ENCODE results near the gene FOXP1. TPM values are rescaled to one million over a fixed set of nuclear protein-coding genes. Genes with fewer than 3 reads are reported as not detected.
A peak's percentile ranks its signal among the peaks of the same experiment; 100 is the strongest.

Gene FOXP1
- total and polyA plus RNA-seq, 2 donors (not counting 1 experiment from before 2014, with no cell fraction given) = 91.1 to 508 TPM

GRCh38 chr3:70989174-70989573 lies 594.4 kb downstream of the FOXP1 start:
- ATAC-seq (ENCODE audit: low read depth) (no peak), DNase-seq (no peak)
- Mint-ChIP-seq H3K4me1 (peaks cover 26% of the 10 kb centered on the region), H3K27ac (no peak overlapping the region), H3K4me3 (no peak overlapping the region), H3K9me3 (ENCODE audit: insufficient read depth) (no peaks in the 10 kb centered on the region), H3K27me3 (no peaks in the 10 kb centered on the region)
- Histone ChIP-seq H3K79me2 (ENCODE audit: control insufficient read depth, insufficient read depth, low read length) (peaks cover 67% of the 10 kb centered on the region), H2AFZ (ENCODE audit: insufficient read depth, low read depth, low read length, poor library complexity, severe bottlenecking) (no peak overlapping the region), H3K9ac (ENCODE audit: low read length) (no peak overlapping the region), H3K4me1 (ENCODE audit: control insufficient read depth in 2 of 2, insufficient read depth in 2 of 2, low read length in 2 of 2) (peaks cover 10 to 11% of the 10 kb centered on the region in 2 donors), H3K36me3 (replicated peaks in 1 of 2; ENCODE audit: control extremely low read depth in 1 of 2, control insufficient read depth in 1 of 2, extremely low read depth in 1 of 2, insufficient read depth in 2 of 2, low read length in 1 of 2) (peaks cover 19 to 85% of the 10 kb centered on the region in 2 experiments), H4K20me1 (ENCODE audit: control insufficient read depth, insufficient read depth, low read length, poor library complexity, severe bottlenecking) (peaks cover 79% of the 10 kb centered on the region), H3K27ac (ENCODE audit: low read length in 2 of 2) (peak overlapping the region in 1 of 2 donors; percentile 46), H3K4me3 (ENCODE audit: control extremely low read depth in 1 of 5, extremely low read depth in 1 of 5, insufficient read depth in 1 of 5, low read depth in 2 of 5, low read length in 4 of 5) (no peak overlapping the region), H3K27me3 (replicated peaks in 1 of 4; ENCODE audit: control extremely low read depth in 1 of 4, control insufficient read depth in 3 of 4, insufficient read depth in 4 of 4, low read length in 3 of 4) (no peaks in the 10 kb centered on the region), H3K9me3 (ENCODE audit: control extremely low read depth in 1 of 3, control insufficient read depth in 2 of 3, insufficient read depth in 1 of 3, low read length in 2 of 3) (peaks cover 0 to 2% (median 0%) of the 10 kb centered on the region in 3 donors), H3K4me2 (replicated peaks; ENCODE audit: low read depth, low read length, poor library complexity, severe bottlenecking) (no peak overlapping the region)
- no CpG with 5 or more reads among the region's 3 CpGs for WGBS (ENCODE audit: insufficient coverage)
- intact Hi-C loops (cut with micrococcal nuclease) = no loop called here
- ChIA-PET POLR2A (no interaction called here), CTCF (no interaction called here)
- no peak for TF ChIP-seq EZH2 (IDR thresholded peaks at IDR 0.05; ENCODE audit: borderline replicate concordance, insufficient read depth, low read depth, low read length, poor library complexity, severe bottlenecking)
- TF ChIP-seq, protein P1, sequence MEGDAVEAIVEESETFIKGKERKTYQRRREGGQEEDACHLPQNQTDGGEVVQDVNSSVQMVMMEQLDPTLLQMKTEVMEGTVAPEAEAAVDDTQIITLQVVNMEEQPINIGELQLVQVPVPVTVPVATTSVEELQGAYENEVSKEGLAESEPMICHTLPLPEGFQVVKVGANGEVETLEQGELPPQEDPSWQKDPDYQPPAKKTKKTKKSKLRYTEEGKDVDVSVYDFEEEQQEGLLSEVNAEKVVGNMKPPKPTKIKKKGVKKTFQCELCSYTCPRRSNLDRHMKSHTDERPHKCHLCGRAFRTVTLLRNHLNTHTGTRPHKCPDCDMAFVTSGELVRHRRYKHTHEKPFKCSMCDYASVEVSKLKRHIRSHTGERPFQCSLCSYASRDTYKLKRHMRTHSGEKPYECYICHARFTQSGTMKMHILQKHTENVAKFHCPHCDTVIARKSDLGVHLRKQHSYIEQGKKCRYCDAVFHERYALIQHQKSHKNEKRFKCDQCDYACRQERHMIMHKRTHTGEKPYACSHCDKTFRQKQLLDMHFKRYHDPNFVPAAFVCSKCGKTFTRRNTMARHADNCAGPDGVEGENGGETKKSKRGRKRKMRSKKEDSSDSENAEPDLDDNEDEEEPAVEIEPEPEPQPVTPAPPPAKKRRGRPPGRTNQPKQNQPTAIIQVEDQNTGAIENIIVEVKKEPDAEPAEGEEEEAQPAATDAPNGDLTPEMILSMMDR (IDR thresholded peaks at IDR 0.05) = no peak

GRCh38 chr3:70988111-70988510 lies 595.4 kb downstream of the FOXP1 start:
- Mint-ChIP-seq H3K27me3 (no peaks in the 10 kb centered on the region), H3K4me1 (peaks cover 27% of the 10 kb centered on the region), H3K27ac (no peak overlapping the region), H3K9me3 (ENCODE audit: insufficient read depth) (no peaks in the 10 kb centered on the region), H3K4me3 (no peak overlapping the region)
- H3K4me1 ChIP-seq (ENCODE audit: control insufficient read depth in 2 of 2, insufficient read depth in 2 of 2, low read length in 2 of 2) = peaks cover 10 to 11% of the 10 kb centered on the region in 2 donors
- H2AFZ ChIP-seq (ENCODE audit: insufficient read depth, low read depth, low read length, poor library complexity, severe bottlenecking) = no peak overlapping the region
- WGBS (ENCODE audit: insufficient coverage) = 100% methylated on average over 1 of the region's 4 CpGs
- CTCF ChIA-PET = interaction anchor here (0.9 kb wide), 1 partner anchor 12 kb away, joined by 3 read pairs; no protein-coding TSS in a partner anchor
- no peak for TF ChIP-seq EZH2 (IDR thresholded peaks at IDR 0.05; ENCODE audit: borderline replicate concordance, insufficient read depth, low read depth, low read length, poor library complexity, severe bottlenecking)
- TF ChIP-seq, protein P1 (IDR thresholded peaks at IDR 0.05) = no peak
- no peak overlapping the region for H3K4me2 ChIP-seq (replicated peaks; ENCODE audit: low read depth, low read length, poor library complexity, severe bottlenecking)
- peaks cover 58% of the 10 kb centered on the region for H3K79me2 ChIP-seq (ENCODE audit: control insufficient read depth, insufficient read depth, low read length)
- H3K27me3 ChIP-seq (replicated peaks in 1 of 4; ENCODE audit: control extremely low read depth in 1 of 4, control insufficient read depth in 3 of 4, insufficient read depth in 4 of 4, low read length in 3 of 4) = no peaks in the 10 kb centered on the region
- POLR2A ChIA-PET = no interaction called here
- peaks cover 76% of the 10 kb centered on the region for H4K20me1 ChIP-seq (ENCODE audit: control insufficient read depth, insufficient read depth, low read length, poor library complexity, severe bottlenecking)
- no peak overlapping the region for H3K9ac ChIP-seq (ENCODE audit: low read length)
- H3K4me3 ChIP-seq (ENCODE audit: control extremely low read depth in 1 of 5, extremely low read depth in 1 of 5, insufficient read depth in 1 of 5, low read depth in 2 of 5, low read length in 4 of 5) = no peak overlapping the region
- ATAC-seq (ENCODE audit: low read depth) (no peak), DNase-seq (no peak)
- H3K27ac ChIP-seq (ENCODE audit: low read length in 2 of 2) = peak overlapping the region in 1 of 2 donors; percentile 25
- intact Hi-C loops (cut with micrococcal nuclease) = no loop called here
- peaks cover 0 to 2% (median 0%) of the 10 kb centered on the region in 3 donors for H3K9me3 ChIP-seq (ENCODE audit: control extremely low read depth in 1 of 3, control insufficient read depth in 2 of 3, insufficient read depth in 1 of 3, low read length in 2 of 3)
- H3K36me3 ChIP-seq (replicated peaks in 1 of 2; ENCODE audit: control extremely low read depth in 1 of 2, control insufficient read depth in 1 of 2, extremely low read depth in 1 of 2, insufficient read depth in 2 of 2, low read length in 1 of 2) = peaks cover 21 to 89% of the 10 kb centered on the region in 2 experiments

Measured in B cell (primary cell).